ENCODE measurements around the gene ZNF746.
A peak's percentile ranks its signal among the peaks of the same experiment; 100 is the strongest.

Gene ZNF746

GRCh38 chr7:149490083-149490760, 7.4 kb downstream of the ZNF746 start (continued):
- TF ChIP-seq, protein P1, sequence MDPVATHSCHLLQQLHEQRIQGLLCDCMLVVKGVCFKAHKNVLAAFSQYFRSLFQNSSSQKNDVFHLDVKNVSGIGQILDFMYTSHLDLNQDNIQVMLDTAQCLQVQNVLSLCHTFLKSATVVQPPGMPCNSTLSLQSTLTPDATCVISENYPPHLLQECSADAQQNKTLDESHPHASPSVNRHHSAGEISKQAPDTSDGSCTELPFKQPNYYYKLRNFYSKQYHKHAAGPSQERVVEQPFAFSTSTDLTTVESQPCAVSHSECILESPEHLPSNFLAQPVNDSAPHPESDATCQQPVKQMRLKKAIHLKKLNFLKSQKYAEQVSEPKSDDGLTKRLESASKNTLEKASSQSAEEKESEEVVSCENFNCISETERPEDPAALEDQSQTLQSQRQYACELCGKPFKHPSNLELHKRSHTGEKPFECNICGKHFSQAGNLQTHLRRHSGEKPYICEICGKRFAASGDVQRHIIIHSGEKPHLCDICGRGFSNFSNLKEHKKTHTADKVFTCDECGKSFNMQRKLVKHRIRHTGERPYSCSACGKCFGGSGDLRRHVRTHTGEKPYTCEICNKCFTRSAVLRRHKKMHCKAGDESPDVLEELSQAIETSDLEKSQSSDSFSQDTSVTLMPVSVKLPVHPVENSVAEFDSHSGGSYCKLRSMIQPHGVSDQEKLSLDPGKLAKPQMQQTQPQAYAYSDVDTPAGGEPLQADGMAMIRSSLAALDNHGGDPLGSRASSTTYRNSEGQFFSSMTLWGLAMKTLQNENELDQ (tag by site-specific recombination; IDR thresholded peaks at IDR 0.05; ENCODE audit: low read depth) = no peak
- no peak for TF ChIP-seq ZBTB21 (tag by site-specific recombination; IDR thresholded peaks at IDR 0.05)
- no peak for TF ChIP-seq SP7 (tag by site-specific recombination; IDR thresholded peaks at IDR 0.05)

GRCh38 chr7:149489391-149490024, 8.1 kb downstream of the ZNF746 start:
- ChIA-PET POLR2A (no interaction called here), CTCF (no interaction called here)
- H3K4me3 ChIP-seq (ENCODE audit: low read depth, low read length) = no peak overlapping the region
- TF ChIP-seq ZNF341 (tag by site-specific recombination; IDR thresholded peaks at IDR 0.05; ENCODE audit: low read depth) (peak; percentile 71), CTCF (tag by site-specific recombination; IDR thresholded peaks at IDR 0.05) (peak; percentile 40; the same call in 1 of the 2 replicates), SP2 (tag by site-specific recombination; IDR thresholded peaks at IDR 0.05) (no peak)
- no peaks in the 10 kb centered on the region for H3K9me3 ChIP-seq (ENCODE audit: control insufficient read depth, insufficient read depth, low read depth, low read length)
- no peaks in the 10 kb centered on the region for H3K4me1 ChIP-seq (ENCODE audit: control insufficient read depth, insufficient read depth, low read length)
- H3K36me3 ChIP-seq (ENCODE audit: control insufficient read depth in 2 of 2, insufficient read depth in 1 of 2, low read length in 2 of 2) = peaks cover 14 to 97% of the 10 kb centered on the region in 2 experiments; a peak in 2 of 3 replicates
- no peak overlapping the region for H3K27ac ChIP-seq (ENCODE audit: extremely low read depth, low read depth, low read length)

- no peak overlapping the region for H3K27ac ChIP-seq (ENCODE audit: extremely low read depth, low read depth, low read length)
- no peaks in the 10 kb centered on the region for H3K9me3 ChIP-seq (ENCODE audit: control insufficient read depth, insufficient read depth, low read depth, low read length)
- ChIA-PET CTCF (interaction anchor here (1.0 kb wide), 1 partner anchor 11 kb away, joined by 3 read pairs; no protein-coding TSS in a partner anchor), POLR2A (interaction anchor here (1.8 kb wide), 1 partner anchor 19 kb away, joined by 7 read pairs; the partner anchor contains the start of gene ZNF777)
- peaks cover 13 to 81% of the 10 kb centered on the region in 2 experiments for H3K36me3 ChIP-seq (ENCODE audit: control insufficient read depth in 2 of 2, insufficient read depth in 1 of 2, low read length in 2 of 2)
- TF ChIP-seq, protein P1 (tag by site-specific recombination; IDR thresholded peaks at IDR 0.05; ENCODE audit: low read depth) = no peak
- no peak overlapping the region for H3K4me3 ChIP-seq (ENCODE audit: low read depth, low read length)
- no peaks in the 10 kb centered on the region for H3K4me1 ChIP-seq (ENCODE audit: control insufficient read depth, insufficient read depth, low read length)
Measured at GRCh38 chr7:149479568-149479967, 18.0 kb downstream of the ZNF746 start.

GRCh38 chr7:149478754-149479153, 18.9 kb downstream of the ZNF746 start:
- Histone ChIP-seq H3K4me3 (ENCODE audit: low read depth, low read length) (no peak overlapping the region), H3K4me1 (ENCODE audit: control insufficient read depth, insufficient read depth, low read length) (no peaks in the 10 kb centered on the region), H3K9me3 (ENCODE audit: control insufficient read depth, insufficient read depth, low read depth, low read length) (no peaks in the 10 kb centered on the region), H3K27ac (ENCODE audit: extremely low read depth, low read depth, low read length) (no peak overlapping the region), H3K36me3 (ENCODE audit: control insufficient read depth in 2 of 2, insufficient read depth in 1 of 2, low read length in 2 of 2) (peaks cover 13 to 85% of the 10 kb centered on the region in 2 experiments)
- ChIA-PET POLR2A (interaction anchor here (1.8 kb wide), 1 partner anchor 18 kb away, joined by 7 read pairs; the partner anchor contains the start of gene ZNF777), CTCF (no interaction called here)
- TF ChIP-seq SETDB1 (IDR thresholded peaks at IDR 0.05; ENCODE audit: insufficient read length, low read length) = peak; percentile 50
- no peak for TF ChIP-seq IKZF3 (tag by site-specific recombination; IDR thresholded peaks at IDR 0.05)
